NCI-H146 (cell line): Measurements from ENCODE around the gene PDK2.

Source experiments
- DNase-seq: peaks from one replicate; lab custom pipeline; 2025; lab: John Stamatoyannopoulos, UW

The PDK2 gene

DNA sequence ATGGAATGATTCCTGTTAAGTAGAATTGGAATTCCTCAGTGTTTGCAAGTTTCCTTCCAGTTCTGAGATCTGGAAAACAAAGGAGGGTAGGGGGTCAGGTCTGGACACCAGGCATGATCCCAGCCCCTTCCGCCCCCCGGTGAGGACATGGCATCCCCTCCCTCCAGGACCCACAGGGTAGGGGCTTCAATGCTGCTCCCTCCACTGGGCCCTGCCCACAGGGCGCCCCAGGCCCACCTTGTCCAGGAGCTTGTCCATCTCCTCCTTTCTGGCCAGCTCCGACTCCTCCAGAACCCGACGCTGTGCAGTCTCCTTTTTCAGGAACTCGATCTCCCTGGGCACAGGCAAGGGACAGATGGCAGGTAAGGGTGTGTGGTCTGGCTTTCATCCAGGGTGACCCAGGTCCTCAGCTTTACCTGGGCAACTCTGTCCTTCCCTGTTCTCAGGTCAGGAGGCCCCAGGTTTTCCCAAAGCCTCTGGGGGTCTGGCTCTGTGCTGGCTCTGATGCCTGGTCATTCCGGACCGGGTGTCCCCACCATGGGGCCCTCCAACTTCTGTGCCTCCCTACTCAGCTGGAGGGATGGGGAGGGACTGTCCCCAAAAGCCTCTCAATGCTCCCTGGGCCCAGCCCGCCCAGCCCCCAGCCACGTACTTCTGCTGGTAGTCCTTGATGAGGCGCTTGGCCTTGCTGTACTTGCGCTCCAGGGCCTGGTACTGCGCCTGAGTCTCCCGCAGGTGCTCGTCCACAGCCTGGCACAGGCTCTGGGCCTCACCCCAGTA is 40.4 kb downstream of the PDK2 start:
- DNase-seq, result no peak

DNA sequence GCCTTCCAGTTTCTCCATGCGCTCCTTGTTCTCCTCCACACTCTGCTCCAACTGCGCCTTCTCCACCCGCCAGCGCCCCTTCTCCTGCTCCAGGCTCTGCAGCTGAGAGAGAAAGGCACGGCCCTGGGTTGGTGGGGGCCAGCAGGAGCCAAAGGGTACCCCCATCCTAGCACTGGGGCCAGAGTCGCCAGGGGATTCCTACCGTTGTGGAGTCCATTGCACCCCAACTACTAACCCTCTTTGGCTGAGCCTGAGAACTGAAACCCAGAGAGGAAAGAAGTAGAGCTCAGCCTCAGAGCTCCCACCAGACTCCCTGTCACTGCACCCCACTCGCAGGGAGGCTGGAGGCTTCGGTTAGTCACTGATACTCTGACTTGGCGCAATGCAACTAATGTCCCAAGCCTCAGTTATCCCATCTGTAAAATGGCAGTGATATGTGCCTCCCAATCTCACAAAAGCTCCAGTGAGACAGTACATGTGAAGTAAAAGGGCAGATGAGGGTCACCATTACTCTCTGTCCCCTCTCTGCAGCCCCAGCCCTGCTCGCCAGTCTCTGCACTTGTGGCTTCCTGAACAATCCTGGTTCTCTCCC is 41.0 kb downstream of the PDK2 start:
- DNase-seq, result no peak

DNA sequence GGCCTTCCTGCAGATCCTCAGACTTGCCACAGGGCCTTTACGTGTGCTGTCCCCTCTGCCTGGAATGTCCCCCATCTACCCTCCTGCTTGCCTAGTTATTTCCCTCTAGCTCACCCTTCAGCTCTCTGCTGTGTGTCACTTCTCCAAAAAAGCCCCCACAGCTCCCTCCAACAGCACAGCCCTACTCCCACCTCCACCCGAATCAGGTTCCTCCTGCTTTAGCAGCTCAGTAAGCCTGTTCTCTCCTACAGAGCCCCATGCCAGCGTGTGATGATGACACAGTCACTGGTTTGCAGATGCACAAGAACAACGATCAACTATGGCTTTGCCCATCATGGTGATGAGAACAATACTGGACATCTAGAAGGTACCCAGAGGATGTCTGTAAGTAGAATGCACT is 41.9 kb downstream of the PDK2 start:
- no peak for DNase-seq

DNA sequence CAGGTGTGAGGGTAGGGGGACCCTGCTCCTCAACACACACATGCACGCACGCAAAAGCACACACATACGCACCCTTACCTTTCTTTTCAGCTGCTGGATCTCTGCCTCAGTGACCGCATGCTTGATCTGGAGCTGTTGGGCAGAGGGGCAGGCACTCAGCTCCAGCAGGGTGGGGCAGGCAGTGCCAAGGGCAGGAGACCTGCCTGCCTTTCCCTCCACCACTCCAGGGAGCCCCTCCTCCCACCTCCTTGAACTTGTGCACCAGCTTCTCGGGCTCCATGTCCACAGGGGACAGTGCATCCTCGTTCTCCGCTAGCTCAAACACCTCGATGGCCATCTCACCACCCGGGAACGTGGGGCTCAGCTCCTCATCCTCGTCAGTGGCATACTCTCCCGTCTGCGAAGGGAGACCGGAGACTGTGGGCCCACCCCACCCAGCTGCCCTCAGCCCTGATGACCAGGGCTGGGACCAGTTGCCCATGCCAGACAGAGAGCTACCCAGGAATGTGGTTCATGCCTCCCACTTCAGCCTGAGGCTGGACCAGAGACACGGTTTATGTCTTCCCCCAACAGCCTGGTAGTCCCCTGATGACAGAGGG is 44.1 kb downstream of the PDK2 start:
- DNase-seq, result no peak

DNA sequence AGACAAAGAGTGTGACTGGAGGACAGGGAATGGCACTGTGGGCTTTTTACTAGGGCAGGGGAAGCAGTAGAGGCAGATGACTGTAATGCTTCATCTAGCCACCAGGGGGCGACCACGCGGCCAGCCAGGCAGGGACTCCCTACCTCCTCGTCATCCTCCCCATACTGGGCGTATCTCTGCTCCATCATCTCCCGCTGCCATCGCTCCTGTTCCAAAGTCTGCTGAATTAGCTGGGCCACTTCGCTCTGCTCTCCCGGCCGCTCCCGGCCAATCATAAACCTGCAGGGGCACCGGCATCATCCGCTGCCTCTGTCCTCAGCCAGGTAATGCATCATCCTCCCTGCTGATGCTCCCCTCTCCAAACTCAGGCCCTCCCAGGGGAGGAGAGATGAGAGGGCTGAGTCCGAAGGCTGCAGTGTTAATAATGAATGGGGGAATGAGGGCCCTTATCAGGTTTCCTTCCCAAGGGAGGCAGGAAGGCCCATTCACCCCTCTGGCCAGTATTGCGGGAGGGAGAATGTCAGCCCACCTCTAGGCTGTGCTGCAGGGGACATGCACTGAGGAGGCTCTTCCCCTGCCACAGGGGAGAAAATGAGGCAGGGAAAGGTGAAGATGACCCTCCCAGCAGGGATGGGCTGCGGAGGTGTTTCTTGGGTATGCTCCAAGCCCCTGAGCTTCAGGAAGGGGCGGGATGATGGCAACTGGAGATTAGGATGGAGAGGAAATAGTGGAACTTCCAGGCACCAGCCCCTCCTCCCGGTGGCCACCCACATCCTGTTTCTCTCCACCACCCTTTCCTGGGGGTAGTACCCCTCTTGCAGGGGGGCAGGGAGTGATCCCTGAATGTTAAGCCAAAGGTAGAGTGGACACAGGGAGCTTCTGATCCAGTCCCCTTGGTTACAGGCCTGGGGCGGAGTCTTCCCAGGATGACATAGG is 45.1 kb downstream of the PDK2 start:
- DNase-seq, result peak; percentile 33

DNA sequence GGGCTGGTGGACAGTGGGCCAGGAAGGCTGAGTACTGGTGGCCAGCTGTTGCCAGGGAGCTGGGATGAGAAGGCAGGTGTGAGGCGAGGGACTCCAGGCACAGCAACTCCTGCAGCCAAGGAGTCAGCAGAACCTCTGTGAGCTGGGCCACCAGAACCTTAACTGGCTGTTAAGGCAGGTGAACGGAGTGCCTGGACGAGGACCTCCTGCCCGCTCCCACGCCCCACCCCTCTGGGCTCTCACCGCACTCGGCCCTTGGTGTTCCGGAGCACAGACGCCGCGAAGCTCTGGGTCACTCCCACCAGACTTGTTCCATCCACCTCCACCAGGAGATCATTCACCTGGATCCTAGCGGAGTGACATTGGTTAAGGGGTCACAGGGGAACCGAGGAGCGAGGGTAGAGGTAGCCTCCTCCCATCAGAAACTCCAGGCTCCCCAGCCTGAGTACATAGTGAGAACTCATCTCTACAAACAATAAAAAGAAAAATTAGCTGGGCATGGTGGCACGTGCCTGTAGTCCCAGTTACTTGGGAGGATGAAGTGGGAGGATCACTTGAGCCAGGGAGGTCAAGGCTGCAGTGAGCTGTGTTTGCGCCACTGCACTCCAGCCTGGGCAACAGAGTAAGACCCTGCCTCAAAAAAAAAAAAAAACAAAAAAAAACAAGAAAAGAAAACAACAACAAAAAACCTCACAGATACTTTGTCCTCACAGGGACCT is 46.0 kb downstream of the PDK2 start:
- DNase-seq, result no peak

DNA sequence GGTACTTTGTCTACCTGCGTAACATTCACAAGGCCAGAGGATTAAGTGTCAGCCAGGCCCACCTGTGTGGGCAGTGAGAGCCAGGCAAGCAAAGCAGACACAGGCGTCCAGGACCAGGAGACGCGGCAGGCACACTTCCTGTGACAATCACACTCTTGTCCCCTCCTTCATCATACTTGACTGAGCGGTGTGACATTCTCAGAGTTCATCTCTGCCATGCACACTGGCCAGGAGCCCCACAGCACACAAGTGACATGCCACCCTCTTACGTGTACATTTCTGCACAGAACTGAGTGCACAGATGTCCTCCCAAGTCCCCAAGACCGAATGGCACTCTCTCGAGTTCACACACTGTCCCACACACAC is 46.6 kb downstream of the PDK2 start:
- DNase-seq, result no peak

DNA sequence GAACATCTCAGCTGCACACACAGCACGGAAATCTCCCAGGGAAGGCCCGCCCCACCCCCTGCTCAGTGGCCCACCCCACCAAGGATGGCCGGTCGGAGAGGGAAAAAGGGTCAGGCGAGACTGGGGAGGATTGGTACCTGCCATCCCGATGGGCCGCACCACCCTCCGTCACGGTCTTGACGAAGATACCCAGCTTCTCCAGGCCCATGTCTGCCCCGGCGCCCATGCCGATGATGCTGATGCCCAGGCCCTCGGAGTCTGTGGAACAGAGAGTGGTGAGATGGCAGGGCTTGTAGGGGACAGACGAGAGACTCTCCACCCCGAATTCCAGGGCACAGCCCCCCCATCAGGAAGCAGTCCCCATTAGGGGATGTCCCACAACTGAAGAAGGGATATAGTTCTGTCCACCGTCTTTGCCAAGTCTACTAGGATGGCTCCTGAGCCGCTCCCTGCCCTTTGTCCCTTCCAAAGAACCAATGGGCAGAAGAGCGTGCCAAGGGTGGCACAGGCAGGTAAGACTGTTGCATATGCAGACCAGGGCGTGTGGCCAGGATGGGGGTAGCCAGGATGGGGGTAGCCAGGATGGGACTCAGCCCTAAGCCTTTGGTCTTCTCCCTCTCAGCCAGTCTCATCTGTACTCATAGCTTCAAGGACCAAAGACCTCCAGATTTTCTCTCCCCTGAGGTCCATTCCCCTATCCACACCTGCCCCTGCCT is 48.5 kb downstream of the PDK2 start:
- DNase-seq, result no peak

DNA sequence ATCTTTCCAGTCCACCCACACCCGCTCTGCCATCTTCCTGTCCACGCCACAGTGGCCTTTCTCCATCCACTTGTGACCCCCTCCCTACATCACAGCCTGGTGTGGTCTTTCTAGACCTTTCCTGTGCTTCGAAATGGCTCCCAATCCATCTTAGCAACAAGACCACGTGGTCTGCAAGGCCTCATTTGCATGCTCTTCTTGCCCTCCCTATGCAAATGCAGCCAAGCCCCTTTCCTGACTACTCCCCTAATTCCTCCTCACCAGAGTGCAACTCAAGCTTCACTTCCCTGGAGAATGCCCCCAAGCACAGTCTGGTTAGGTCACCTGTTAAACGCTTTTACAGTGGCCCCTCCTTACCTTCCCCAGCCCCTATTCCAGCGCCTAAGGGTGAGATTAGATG is 49.2 kb downstream of the PDK2 start:
- DNase-seq, result no peak

DNA sequence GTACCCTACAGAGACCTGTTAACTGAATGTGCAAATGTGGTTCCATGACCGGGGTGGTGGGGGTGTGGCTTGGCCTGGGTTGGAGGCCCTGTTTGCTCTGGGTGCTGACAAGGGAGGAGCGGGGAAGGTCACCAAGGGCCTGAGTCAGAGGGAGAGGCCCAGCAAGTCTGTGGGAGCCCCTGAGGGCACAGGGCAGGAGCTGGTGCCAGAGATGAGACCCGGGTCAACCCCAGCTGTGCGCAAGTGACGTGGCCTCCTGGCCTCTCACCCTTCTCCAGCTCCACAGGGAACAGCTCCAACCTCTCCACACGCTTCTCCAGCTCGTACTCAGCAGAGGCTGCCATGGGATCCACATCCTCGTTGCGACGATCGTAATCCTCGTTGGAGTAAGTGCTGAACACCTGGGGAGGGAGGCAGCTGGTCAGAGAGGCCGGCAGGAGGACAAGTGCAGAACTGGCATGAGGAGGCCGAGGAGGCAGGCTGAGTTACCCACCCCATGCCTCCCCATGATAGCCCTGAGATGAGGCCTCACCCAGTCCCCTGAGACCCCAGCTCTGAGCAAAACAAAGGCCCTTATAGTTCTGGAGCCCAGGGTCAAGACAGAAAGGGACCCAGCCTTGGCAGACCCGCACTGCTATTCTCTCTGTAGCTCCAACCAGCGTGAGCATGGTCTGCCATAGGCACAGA is 49.8 kb downstream of the PDK2 start:
- DNase-seq, result no peak

DNA sequence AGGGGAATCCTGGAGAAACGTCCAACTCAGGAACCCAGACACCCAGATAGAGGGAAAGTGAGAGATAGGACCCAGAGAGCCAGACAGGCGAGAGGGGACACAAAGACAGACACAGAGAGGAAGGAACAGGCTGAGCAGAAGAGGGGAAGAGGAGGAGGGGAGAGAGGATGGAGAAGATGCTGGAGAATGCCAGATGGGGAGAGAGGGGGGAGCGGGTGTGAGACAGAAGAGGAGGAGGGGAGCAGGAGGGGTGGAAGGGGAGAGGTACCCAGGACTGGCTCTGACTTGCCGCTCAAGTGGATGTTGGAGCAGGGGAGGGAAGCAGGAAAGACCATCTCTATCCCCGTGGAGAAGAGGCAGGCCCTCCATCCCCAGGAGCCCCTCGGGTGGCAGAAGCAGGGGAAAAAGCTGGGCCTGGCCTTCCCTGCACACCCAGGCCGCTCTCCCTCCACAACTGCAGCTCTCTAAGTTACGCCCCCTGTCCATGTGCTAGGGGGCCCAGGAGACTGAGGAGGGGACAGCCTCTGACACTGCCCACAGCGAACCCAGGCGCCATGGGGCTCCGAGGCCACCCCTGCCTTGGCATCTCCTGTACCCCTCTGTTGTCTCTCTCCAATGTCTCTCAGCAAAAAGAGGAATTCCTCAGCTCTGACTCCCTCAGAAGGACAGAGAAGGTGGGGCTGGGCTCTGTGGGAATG is 50.5 kb downstream of the PDK2 start:
- DNase-seq, result no peak

DNA sequence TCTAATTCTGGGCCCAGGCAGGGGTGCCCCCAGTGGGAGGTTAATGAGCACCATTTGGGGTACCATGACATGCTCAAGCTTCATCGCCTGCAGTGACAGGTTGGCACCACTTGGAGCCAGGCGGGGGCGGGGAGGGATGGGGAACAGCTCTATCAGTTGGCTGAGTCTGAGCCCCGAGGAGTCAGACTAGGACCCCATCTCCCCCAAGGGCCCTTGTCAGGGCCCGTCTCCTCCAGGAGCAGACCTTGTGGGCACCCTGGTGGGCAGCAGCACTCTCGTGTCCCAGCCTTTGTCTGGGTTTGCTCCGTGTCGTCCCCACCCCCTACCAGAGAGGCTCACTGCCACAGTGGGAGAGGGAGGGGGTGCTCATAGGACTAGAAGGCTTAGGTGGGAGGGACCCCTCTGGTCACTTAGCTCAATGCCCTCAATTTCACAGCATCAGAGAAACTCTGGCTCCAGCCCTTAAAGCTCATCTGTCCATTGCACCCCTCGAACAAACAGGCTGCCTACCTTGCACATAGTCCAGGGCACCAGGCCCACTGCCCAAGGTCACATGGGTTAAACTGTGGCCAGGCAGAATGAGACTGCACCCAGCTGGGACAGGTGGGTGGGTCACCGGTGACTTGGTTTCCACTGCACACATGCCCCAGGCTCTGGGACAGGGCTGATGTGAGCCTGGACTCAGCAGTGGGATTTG is 51.2 kb downstream of the PDK2 start:
- DNase-seq, result no peak

DNA sequence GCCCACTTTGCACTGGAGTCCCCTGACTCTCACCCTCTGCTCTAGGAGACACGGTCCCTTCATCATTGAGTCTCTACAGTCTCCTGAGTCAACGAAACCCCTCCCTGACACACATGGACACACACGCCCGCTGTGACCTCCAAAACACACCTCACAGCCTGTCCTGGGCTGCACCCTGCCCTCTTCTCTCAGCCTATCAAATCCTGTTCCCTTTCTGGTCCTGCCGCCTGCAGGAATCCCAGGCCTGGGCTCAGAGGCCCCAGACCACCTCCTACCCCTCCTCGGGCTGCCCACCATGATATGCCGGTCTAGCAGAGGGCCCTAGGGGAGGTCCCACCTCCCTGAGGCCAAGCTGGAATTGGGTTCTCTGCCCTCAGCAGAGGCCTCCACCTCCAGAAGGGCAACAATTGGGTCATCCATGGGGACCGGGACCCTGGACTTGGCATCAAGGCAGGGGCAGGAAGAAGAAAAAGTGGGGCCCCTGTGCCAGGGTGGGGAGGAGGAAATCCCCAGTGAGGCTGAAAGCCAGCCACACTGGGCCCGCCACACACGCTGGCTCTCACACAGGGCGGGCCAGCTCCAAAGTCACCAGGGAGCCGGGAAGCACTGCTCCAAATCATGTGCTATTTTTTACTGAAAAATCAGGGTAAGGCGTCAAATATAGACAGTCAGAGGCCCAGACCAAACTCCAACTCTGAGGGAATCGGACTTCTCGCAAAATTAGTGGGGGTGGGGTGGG is 51.9 kb downstream of the PDK2 start:
- no peak for DNase-seq

DNA sequence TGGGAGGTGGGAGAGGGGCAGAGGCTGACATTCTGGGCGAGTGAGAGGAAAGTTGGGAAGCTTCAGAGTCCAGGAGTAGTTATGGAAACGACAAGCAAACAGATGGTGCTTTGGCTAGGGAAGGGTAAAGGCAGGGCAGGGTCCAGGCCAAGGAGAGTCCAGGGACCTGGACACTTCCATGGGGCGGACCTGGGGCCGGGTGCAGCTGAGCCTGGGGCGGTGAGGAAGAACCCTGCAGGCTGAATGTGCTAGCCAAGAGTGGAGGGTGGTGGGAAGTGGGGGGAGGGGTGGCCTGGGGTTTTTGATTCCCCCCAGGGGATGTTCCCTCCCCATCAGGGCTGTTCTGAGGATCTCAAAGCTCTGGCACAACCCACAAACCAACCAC is 52.7 kb downstream of the PDK2 start:
- DNase-seq, result no peak

DNA sequence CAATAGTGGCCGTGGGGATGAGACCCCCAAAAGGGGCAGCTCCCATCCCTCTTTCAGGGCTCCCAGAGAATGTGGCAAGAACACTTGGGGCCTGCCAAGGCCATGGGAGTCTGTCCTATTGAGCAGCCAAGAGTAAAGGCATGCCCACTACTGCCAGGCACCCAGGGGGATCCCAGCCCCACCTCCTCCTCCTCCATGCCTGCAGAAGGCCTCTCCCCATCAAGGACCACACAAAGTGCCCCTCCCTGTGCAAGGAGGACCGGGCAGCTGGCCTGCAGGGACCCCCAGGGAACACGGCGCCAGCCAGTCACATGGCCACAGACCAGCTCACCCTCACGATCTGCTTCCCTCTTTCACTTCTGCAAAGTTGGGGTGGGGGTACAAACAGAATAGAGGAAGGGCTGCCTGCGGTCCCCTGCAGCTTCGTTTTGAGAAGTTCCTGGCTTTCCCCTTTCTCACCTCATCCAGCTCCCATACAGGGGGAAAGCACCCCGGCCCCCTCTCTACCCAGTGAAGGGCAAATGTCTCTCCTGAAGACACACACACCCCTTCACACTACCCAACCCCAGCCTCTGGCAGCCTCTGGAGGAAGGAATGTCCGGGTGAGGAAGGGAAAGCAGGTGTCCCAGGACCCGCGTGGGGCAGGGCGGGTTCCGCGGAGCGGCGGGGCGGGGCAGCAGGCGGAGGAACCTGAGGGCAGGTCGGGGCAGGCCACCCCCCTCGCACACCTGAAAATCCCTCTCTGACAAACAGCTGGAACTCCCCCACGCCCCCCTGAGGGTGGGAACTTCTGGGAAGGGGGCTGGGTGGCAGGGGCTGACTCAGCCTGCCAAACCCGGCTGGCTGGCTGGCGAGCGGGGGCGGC is 53.3 kb downstream of the PDK2 start:
- no peak for DNase-seq

DNA sequence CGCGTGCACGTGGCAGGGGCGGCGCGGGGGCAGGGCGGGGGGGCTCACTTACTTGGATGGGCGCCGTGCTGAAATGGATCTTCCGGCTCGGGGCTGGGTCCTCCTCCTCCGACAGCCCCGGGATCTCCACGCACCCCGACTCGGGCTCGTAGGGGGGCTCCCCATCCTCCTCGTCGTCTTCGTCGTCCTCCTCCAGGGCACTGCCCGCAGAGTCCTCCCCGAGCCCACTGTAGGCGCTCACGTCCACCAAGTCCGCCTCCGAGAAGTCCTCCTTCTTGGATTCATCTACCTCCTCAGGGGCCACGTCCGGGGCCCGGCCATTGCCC is 53.9 kb downstream of the PDK2 start:
- no peak for DNase-seq

DNA sequence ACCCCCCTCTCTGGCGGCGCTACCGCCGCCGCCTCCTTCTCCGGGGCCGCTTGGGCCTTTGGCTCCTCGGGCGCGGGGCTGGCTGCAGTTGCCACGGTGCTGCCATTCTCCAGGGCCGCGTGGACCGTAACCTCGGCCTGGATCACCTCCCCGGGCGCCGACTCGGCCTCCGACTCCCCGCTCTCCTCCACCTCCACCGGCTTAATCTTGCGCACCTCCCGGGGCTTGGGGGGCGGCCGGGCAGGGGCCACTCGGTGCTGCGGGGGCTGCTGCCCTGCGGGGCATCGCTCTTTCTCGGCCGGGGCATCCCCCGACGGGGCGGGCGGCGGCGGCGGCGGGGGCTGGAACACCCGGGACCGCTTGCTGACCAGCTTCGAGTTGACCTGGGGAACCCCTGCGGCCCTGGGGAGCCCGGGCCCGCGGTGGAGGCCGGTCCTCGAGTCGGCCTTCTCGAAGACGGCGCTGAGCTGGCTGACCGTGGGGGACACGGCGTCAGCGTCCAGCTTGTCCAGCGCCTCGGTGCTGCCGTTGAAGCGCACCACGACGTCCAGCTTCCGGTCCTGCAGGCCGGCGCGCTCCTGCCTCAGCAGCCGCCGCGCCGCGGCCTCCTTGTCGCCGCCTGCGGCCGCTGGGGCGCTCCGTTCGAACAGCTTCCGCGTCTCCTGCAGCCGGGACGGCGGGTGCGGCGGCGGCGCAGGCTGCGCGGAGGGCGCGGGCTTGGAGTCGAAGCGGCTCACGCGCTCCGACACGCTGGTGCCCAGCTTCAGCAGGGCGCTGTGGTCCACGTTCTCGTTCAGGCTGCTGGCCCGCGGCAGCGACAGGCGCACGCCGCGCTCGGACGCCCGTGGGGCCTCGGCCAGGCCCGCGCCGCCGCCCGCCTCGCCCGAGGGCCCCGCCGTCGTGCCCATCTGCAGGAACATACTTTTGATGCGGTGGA is 54.5 kb downstream of the PDK2 start:
- peak; percentile 73 for DNase-seq
